ELR (cell line): ENCODE data around the gene ARL17A.
"Not testable (repeated sequence)": the region's sequence is repeated elsewhere in the genome, so short reads cannot be mapped to it uniquely, and the experiment has no call there.

ENCODE experiments used
- DNase-seq: peaks from one replicate; pipeline ENCODE4 v3.0.0-alpha.2; 2015; ENCODE audit warnings: low read depth

The ARL17A gene

DNA sequence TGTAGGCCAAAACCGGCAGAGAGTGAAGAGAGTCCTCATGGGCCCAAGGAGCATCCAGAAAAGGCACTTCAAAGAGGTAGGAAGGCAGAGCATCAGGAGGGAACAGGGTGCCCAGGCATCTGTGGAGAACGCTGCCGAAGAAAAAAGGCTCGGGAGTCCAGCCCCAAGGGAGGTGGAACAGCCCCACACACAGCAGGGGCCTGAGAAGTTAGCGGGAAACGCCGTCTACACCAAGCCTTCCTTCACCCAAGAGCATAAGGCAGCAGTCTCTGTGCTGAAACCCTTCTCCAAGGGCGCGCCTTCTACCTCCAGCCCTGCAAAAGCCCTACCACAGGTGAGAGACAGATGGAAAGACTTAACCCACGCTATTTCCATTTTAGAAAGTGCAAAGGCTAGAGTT, 30.9 kb downstream of the ARL17A start:
- DNase-seq: not testable (repeated sequence)

DNA sequence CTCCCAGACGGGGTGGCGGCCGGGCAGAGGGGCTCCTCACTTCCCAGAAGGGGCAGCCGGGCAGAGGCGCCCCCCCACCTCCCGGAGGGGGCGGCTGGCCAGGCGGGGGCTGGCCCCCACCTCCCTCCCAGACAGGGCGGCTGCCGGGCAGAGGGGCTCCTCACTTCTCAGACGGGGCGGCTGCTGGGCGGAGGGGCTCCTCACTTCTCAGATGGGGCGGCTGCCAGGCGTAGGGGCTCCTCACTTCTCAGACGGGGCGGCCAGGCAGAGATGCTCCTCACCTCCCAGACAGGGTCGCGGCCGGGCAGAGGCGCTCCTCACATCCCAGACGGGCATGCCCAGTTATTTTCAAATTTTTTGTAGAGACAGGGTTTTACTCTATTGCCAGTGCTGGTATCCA, 44.8 kb downstream of the ARL17A start:
- not testable (repeated sequence) for DNase-seq

DNA sequence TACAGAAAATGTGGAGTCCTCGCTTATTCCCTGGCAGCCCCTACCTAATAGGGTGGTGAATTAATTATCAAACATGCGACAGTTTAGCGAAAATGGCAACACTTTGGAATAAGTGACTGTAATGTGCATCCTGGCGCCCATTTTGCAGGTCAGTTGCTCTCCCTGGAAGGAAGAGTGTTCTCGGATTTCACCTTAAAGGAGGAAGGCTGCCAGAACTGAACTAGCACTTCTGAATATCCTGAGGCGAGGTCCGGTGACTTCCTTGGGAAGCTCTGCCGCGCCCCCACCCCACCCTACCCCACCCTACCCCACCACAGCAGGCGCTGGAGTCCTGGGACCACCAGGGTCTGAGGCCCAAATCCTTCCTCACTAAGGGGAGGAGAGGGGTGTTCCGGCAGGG, 67.3 kb downstream of the ARL17A start, which contains the start of gene LRRC37A2:
Gene LRRC37A2, plus strand, starts transcription at position 301 of the 400 bp plus-strand sequence. CDS start 245 bp downstream, outside the sequence.
- not testable (repeated sequence) for DNase-seq

DNA sequence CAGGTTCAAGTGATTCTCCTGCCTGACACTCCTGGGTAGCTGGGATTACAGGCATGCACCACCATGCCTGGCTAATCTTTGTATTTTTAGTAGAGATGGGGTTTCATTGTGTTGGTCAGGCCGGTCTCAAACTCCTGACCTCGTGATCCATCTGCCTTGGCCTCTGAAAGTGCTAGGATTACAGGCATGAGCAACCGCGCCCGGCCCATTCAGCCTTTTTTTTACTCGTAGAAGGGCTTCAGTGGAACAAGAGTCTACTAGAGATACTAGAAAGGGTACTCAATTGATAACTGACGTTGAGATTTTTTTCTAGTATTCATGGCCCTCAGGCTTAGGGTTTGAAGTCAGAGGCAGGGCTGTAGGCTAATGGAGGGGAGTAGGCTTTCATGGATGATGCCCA, 73.6 kb downstream of the ARL17A start:
- DNase-seq: not testable (repeated sequence)

DNA sequence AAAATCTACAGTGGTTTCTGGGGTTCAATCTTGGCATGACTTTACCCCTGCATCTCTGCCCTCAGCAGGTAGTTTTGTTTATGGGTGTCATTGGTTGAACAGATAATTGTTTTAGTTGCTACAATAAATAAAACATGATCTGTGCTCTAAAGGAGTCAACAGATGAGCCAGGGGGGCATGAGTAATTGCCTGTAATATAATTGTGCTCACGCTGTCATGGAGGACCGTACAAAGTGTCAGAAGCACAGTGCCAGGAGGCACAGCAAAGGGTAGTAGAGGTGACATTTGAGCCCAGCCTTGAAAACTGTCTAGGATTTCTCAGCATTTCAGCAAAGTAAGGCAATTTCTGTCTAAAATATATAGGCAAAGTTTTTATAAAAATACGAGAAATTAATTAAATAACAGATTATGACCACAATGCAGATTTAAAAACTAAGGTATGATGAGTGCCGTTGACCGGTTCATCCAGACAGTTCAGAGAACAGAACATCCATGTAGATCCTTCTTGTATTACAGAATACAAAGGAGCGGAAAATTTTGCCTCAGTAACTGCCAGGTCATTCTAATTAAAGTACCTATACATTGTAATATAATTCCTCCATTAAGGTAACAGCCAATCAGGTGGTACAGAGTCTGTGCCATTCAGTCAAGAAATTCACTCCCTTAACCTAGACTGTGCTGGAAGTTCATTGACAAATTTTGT, 79.9 kb downstream of the ARL17A start:
- DNase-seq: not testable (repeated sequence)

DNA sequence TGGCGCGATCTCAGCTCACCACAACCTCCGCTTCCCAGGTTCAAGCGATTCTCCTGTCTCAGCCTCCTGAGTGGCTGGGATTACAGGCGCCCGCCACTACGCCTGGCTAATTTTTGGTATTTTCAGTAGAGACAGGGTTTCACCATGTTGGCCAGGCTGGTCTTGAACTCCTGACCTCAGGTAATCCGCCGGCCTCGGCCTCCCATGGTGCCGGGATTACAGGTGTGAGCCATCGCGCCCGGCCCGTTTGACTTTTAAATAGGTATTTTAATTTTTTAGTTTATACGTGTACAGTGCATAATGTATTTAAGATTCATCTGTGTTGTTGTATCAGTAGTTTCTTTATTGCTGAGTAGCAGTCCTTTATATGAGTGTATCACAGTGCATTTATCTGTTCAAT, 87.5 kb downstream of the ARL17A start:
- DNase-seq: not testable (repeated sequence)

DNA sequence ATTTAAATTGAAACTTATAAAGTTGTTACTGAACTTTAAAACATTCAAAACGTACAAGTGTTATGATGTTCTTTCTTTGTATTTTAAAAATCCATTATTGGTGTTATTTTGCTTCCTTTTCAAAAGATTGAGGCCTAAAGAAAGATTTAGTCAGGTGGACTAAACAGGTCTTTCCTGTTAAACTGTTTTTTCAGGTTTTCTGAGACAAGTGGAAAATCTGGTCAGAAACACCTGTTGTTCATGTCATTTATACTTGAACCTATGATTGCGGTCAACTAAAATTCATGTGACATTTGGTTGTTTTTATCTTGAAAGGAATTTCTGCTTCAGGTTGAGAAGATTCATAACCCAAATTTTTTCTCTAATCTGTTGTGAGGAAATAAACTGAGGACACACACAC, 98.2 kb downstream of the ARL17A start:
- DNase-seq: not testable (repeated sequence)

DNA sequence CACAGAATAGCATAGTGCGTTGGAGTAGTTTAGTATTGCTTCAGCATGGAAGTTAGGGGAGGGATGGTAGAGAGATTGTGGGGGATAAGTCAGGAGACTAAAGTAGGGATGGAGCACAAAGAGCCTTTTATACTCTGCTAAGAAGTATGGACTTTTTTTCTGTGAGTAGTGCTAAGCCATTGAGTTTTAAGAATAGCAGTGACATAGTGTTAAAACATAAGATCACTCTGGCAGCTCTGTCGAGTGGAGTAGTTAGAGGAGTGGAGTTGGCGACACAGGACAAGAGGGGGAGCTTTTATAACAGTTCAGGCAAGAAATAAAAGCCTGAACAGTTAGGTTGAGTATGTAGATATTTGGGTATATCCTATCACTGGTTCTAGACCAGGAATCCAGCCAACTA, 100.7 kb downstream of the ARL17A start:
- not testable (repeated sequence) for DNase-seq

DNA sequence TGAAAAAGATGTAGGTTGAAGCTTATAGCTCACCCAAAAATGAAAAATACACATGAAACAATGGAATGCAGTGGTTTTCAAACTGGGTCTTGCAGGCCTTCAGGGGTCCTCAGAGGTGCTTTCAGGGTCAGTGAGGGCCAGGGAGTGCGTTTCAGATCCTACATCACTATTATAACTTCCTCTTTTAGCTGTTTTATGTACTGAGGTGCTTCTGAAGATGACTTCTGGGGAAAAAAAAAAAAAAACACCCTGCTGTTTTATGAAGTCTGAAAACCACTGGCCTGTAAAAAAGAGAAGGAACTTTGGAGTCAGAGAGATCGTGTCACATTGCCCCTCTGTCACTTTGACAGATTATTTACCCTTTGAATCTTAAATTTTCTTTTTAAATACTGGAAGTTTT, 103.9 kb downstream of the ARL17A start:
- DNase-seq: not testable (repeated sequence)

DNA sequence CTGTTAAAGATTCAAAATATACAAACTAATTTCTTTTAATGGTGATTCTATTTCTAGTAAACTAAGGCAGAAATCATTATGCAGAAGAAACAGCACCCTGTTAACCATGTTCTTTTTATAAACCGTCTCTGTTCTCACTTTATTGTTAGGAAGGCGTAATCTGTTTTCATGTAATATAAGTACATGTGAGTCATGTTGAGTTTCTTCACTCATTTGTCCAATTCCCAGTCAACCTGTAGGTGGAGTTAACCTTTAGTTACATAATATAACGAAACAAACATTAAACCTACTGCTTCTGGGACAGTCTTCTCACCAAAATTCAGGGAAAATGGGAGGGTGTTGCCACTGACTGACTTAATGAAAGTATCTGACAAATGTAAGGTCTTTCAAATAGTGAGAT, 105.0 kb downstream of the ARL17A start:
- DNase-seq: not testable (repeated sequence)

DNA sequence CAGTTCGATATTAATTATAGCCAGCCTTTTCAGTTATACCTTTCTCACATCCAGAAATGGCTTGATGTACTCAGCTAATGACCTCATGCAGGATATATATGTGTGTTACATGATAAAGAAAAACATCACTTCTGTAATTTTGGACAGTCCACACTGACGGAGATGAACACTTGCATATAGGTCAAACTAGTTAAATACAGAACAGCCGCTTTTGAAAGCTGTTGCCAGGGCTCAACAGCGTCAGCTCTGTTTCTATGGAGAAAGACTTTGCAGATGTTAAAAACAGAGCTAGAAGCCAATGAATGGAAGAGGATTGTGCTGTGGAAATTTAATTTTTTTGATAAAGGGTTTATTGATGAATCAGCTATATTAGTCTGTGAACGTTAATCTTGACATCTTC, 111.9 kb downstream of the ARL17A start:
- not testable (repeated sequence) for DNase-seq
